ENCODE data around the gene MBP.

DNA sequence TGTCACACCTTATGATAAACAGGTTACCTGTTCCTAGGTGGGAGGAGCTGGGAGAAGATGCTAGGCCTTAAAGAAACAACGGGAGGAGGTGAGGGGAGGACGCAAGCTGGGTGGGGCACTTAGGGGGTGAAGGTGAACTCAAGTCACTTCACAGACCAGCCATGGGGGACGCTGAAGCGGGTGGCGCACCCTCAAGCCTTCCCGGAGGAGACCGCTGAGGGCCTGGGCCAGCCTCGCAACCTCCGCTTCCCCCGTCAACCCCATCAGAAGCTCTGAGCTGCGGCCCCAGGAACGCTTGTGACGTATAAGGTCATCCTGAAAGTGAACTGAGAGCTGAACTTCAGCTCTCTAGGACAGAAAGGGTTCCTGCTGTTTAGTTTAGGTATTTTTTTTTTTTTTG, 133.5 kb downstream of the MBP start:
- no peak for TF ChIP-seq POLR2A (IDR thresholded peaks at IDR 0.05)
- TF ChIP-seq, protein P1, sequence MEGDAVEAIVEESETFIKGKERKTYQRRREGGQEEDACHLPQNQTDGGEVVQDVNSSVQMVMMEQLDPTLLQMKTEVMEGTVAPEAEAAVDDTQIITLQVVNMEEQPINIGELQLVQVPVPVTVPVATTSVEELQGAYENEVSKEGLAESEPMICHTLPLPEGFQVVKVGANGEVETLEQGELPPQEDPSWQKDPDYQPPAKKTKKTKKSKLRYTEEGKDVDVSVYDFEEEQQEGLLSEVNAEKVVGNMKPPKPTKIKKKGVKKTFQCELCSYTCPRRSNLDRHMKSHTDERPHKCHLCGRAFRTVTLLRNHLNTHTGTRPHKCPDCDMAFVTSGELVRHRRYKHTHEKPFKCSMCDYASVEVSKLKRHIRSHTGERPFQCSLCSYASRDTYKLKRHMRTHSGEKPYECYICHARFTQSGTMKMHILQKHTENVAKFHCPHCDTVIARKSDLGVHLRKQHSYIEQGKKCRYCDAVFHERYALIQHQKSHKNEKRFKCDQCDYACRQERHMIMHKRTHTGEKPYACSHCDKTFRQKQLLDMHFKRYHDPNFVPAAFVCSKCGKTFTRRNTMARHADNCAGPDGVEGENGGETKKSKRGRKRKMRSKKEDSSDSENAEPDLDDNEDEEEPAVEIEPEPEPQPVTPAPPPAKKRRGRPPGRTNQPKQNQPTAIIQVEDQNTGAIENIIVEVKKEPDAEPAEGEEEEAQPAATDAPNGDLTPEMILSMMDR (IDR thresholded peaks at IDR 0.05) = no peak

Data from thyroid gland (tissue), 4 donors.